ENCODE measurements around the gene OXSR1.

Gene OXSR1

DNA sequence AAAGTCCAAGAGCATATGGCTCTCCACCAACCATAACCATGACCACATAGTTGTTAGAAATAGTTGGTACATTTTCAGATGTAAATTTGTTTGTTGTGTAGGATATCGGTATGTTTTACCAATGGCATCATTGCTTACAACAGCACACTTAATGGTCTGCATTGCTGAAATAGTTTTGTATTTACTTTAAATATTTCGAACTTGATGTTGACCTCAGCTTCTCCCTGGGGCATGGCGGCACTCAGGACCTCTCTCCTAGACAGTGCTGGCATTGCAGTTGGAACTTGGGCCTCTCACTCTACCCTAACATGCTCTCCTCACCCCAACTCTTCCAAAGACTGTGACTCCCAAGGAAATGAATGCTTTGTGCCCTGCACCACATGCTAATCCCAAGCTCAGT is 105.3 kb downstream of the OXSR1 start:
- no peak for TF ChIP-seq POLR2A (IDR thresholded peaks at IDR 0.05; ENCODE audit: low read depth, low read length)
- no peak for TF ChIP-seq POU2F2 (IDR thresholded peaks at IDR 0.05; ENCODE audit: low read depth, low read length)
- TF ChIP-seq POLR2AphosphoS5 (IDR thresholded peaks at IDR 0.05; ENCODE audit: low read depth, low read length), result no peak
- TF ChIP-seq TAF1 (IDR thresholded peaks at IDR 0.05; ENCODE audit: low read depth, low read length), result no peak
- TF ChIP-seq PAX5 (IDR thresholded peaks at IDR 0.05; ENCODE audit: insufficient read depth, low read length, severe bottlenecking), result no peak
- DNase-seq (ENCODE audit: insufficient read length, low spot score), result no peak
- no peak for FAIRE-seq

DNA sequence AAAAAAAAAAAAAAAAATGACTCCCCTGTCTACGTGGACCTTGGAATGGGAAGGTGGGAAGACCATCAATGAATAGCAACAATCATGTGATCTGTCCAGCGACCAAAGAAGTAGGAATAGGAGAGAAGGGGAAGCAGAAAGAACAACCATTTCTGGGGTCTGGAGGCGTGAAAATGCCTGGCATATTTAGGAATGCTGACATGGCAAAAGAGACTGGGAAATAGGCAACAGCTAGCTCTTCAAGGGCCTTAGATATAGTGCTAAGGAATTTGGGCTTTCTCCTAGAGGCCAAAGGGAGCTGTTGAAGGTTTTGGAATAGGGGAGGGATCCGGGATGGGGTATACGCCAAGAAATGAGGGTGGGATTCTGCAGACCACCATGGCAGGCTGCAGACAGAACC is 106.2 kb downstream of the OXSR1 start:
- no peak for DNase-seq (ENCODE audit: insufficient read length, low spot score)
- no peak for TF ChIP-seq POLR2A (IDR thresholded peaks at IDR 0.05; ENCODE audit: low read depth, low read length)
- TF ChIP-seq TAF1 (IDR thresholded peaks at IDR 0.05; ENCODE audit: low read depth, low read length), result no peak
- TF ChIP-seq POLR2AphosphoS5 (IDR thresholded peaks at IDR 0.05; ENCODE audit: low read depth, low read length), result no peak
- TF ChIP-seq SPI1 (IDR thresholded peaks at IDR 0.05; ENCODE audit: low read depth, low read length), result no peak
- TF ChIP-seq POU2F2 (IDR thresholded peaks at IDR 0.05; ENCODE audit: low read depth, low read length), result no peak
- TF ChIP-seq PAX5 (IDR thresholded peaks at IDR 0.05; ENCODE audit: insufficient read depth, low read length, severe bottlenecking), result no peak
- no peak for FAIRE-seq

DNA sequence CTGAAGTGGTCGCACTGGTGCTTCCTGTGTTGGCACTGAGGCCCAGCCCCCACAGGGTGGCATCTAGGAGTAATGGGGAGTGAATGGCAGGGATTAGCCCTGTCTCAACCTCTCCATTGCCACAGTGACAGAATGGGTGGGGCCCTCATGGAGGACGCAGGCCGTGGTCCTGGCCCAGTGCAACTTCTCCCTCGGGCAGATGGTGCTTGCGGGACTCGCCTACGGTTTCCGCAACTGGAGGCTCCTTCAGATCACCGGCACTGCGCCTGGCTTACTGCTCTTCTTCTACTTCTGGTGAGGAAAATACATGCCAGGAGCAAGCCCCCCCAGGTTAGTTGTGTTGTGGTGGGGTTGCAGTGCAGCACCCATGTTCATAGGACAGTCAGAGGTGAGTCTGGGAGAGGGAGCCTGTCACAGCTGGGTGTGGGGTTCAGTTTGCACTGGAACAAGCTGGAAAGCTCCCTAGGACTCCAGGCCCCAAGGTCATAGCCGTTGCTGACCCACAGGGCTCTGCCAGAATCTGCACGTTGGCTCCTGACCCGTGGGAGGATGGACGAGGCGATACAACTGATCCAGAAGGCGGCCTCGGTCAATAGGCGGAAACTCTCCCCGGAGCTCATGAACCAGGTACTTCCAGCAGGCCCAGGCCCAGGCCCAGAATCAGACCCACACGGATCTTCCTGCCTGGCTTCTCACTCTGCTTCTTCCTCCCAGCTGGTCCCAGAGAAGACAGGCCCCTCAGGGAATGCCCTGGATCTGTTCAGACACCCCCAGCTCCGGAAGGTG is 109.7 kb downstream of the OXSR1 start:
- TF ChIP-seq SPI1 (IDR thresholded peaks at IDR 0.05; ENCODE audit: low read depth, low read length) (no peak), TAF1 (IDR thresholded peaks at IDR 0.05; ENCODE audit: low read depth, low read length) (no peak), POLR2AphosphoS5 (IDR thresholded peaks at IDR 0.05; ENCODE audit: low read depth, low read length) (no peak), POLR2A (IDR thresholded peaks at IDR 0.05; ENCODE audit: low read depth, low read length) (no peak), POU2F2 (IDR thresholded peaks at IDR 0.05; ENCODE audit: low read depth, low read length) (no peak), PAX5 (IDR thresholded peaks at IDR 0.05; ENCODE audit: insufficient read depth, low read length, severe bottlenecking) (no peak)
- no peak for FAIRE-seq
- no peak for DNase-seq (ENCODE audit: insufficient read length, low spot score)

DNA sequence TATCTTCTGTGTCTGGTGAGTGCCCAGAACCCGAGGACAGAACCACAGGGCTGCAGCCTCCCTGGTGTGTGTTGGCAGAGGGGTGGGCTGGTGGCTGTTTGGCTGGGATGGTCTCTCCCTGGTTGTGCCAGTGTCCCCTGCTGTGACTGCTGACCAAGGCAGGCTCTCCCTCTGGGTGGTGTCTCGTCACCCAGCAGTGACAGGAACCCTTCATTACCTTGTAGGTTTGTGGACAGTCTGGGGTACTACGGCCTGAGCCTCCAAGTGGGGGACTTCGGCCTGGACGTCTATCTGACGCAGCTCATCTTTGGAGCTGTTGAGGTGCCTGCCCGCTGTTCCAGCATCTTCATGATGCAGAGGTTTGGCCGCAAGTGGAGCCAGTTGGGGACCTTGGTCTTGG is 110.3 kb downstream of the OXSR1 start:
- DNase-seq (ENCODE audit: insufficient read length, low spot score) (no peak), FAIRE-seq (no peak)
- TF ChIP-seq POU2F2 (IDR thresholded peaks at IDR 0.05; ENCODE audit: low read depth, low read length), result no peak
- no peak for TF ChIP-seq POLR2A (IDR thresholded peaks at IDR 0.05; ENCODE audit: low read depth, low read length)
- no peak for TF ChIP-seq PAX5 (IDR thresholded peaks at IDR 0.05; ENCODE audit: insufficient read depth, low read length, severe bottlenecking)
- TF ChIP-seq TAF1 (IDR thresholded peaks at IDR 0.05; ENCODE audit: low read depth, low read length), result no peak
- TF ChIP-seq POLR2AphosphoS5 (IDR thresholded peaks at IDR 0.05; ENCODE audit: low read depth, low read length), result no peak
- no peak for TF ChIP-seq SPI1 (IDR thresholded peaks at IDR 0.05; ENCODE audit: low read depth, low read length)

DNA sequence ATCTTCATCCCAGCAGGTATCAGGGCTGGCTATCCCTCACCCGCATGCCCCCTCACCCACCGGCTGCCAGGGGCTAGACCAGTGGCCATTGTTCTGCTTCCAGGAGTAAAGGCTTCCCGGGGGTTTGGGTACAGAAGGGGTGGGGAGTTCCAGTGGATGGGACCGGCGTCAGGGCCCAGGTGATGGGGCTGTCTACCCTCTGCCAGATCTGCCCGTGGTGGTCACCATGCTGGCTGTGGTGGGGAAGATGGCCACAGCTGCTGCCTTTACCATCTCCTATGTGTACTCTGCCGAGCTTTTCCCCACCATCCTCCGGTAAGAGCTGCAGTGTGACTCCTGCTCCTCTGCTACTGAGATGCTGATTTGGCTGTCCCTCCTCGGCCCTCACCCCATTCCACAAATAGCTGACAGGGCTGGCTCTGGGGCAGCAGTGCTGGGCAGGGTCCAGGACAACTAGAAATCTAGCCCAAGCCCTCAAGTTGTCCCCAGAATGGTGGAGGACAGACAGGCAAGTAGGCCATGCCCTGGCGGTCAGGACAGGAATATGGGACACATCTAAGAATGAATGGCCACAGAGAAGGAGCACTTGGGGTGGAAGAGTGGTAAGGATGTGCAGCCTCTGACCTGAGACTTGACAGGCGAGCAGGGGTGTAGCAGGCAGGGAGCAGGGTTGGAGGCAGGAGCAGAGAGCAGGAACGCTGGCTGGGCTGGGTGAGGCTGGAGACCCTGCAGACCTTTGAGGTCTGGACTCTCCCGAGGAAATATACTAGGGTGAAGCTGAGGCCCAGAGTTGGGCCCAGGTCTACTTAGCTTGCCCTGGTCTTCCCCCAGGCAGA is 111.0 kb downstream of the OXSR1 start:
- FAIRE-seq, result no peak
- no peak for DNase-seq (ENCODE audit: insufficient read length, low spot score)
- TF ChIP-seq POU2F2 (IDR thresholded peaks at IDR 0.05; ENCODE audit: low read depth, low read length) (no peak), TAF1 (IDR thresholded peaks at IDR 0.05; ENCODE audit: low read depth, low read length) (no peak), POLR2A (IDR thresholded peaks at IDR 0.05; ENCODE audit: low read depth, low read length) (no peak), PAX5 (IDR thresholded peaks at IDR 0.05; ENCODE audit: insufficient read depth, low read length, severe bottlenecking) (no peak)

DNA sequence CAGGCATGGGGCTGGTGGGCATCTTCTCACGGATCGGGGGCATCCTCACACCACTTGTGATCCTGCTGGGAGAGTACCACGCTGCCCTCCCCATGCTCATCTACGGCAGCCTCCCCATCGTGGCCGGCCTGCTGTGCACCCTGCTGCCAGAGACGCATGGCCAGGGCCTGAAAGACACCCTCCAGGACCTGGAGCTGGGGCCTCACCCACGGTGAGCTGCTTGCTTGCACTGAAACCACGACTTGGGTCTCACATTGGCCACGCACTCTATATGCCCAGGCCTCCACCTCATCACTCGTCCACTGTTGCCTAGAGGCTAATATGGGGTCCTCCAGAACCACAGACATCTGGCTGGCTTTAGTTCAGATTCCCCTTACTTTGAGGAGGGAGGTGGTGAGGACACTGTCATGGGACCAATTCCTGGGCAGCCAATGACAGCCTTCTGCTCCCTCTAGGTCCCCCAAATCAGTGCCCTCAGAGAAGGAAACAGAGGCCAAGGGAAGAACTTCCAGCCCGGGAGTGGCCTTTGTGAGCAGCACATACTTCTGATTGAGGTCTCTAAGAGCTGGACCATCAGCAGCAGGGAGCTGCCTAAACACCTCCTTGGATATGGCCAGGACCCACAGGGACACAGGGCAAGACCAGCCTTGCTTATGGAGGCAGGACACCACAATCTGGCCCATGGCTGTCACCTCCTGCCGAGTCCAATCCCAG is 111.7 kb downstream of the OXSR1 start:
- no peak for FAIRE-seq
- DNase-seq (ENCODE audit: insufficient read length, low spot score), result no peak
- TF ChIP-seq POU2F2 (IDR thresholded peaks at IDR 0.05; ENCODE audit: low read depth, low read length) (no peak), TAF1 (IDR thresholded peaks at IDR 0.05; ENCODE audit: low read depth, low read length) (no peak), SPI1 (IDR thresholded peaks at IDR 0.05; ENCODE audit: low read depth, low read length) (no peak), POLR2AphosphoS5 (IDR thresholded peaks at IDR 0.05; ENCODE audit: low read depth, low read length) (no peak), POLR2A (IDR thresholded peaks at IDR 0.05; ENCODE audit: low read depth, low read length) (no peak), PAX5 (IDR thresholded peaks at IDR 0.05; ENCODE audit: insufficient read depth, low read length, severe bottlenecking) (no peak)

DNA sequence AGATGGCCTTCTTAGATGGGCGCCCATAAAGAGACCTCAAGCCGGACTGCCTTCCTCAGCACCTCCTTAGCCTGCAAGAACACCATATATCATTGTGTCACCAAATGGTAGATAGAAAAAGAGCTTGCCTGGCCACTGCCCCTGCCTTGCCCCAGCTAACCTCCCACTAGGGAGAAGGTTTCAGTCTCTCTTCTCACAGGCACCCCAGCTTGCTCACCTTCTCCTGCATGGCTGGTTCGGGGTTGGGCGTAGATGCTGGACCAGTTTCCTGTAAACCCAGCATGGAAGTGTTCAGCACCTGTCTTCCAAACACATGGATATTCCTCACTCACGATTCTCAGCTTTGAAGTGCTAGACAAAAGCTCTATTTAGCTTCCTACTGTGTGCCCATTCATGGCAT is 113.5 kb downstream of the OXSR1 start:
- TF ChIP-seq POLR2A (IDR thresholded peaks at IDR 0.05; ENCODE audit: low read depth, low read length) (no peak), POU2F2 (IDR thresholded peaks at IDR 0.05; ENCODE audit: low read depth, low read length) (no peak), TAF1 (IDR thresholded peaks at IDR 0.05; ENCODE audit: low read depth, low read length) (no peak), POLR2AphosphoS5 (IDR thresholded peaks at IDR 0.05; ENCODE audit: low read depth, low read length) (no peak), SPI1 (IDR thresholded peaks at IDR 0.05; ENCODE audit: low read depth, low read length) (no peak), PAX5 (IDR thresholded peaks at IDR 0.05; ENCODE audit: insufficient read depth, low read length, severe bottlenecking) (no peak)
- DNase-seq (ENCODE audit: insufficient read length, low spot score), result no peak
- no peak for FAIRE-seq

DNA sequence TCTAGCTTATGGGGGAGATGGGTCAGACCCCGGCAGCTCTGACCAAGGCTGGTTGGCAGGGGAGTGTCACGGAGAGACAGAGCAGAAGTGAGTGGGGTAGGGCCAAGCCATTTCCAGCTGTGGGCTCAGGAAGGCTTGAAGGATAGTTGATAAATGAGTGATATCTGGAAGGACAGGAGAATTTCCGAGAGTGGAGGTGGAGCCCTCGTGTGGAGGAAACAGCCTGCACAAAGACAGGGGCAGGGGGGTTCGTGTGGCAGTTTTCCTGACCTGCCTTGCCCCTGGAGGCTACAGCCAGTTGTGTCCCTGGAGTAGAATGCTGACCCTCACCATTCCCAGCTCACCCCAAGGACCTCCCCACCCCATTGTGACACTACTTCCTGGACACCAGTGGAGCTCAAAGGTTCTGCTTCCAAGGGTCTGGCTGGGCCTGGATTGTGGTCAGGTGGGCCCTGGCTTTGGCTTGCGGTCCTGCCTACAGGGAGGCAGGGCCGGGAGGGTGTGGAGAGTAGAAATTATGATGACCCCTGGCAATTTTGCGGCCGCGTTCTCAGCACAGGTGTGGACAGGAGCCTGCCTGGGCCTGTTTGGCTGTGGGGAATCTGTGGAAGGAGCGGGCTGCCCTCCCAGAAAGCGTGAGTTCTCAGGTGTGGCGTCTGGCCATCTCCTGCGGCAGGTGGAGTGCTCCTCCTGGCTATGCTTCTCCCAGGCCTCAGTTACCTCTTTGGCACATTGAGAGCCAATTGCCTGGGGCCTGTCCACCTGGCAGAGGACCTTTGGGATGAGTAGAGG is 116.8 kb downstream of the OXSR1 start, which contains the start of gene SLC22A14:
TSS of gene SLC22A14 (plus strand) at position 400 of the 792 bp plus-strand sequence. CDS start 23,733 bp downstream, outside the sequence.
- no peak for DNase-seq (ENCODE audit: insufficient read length, low spot score)
- TF ChIP-seq POLR2A (IDR thresholded peaks at IDR 0.05; ENCODE audit: low read depth, low read length), result no peak
- TF ChIP-seq POLR2AphosphoS5 (IDR thresholded peaks at IDR 0.05; ENCODE audit: low read depth, low read length), result no peak
- TF ChIP-seq POU2F2 (IDR thresholded peaks at IDR 0.05; ENCODE audit: low read depth, low read length), result no peak
- TF ChIP-seq SPI1 (IDR thresholded peaks at IDR 0.05; ENCODE audit: low read depth, low read length), result no peak
- TF ChIP-seq TAF1 (IDR thresholded peaks at IDR 0.05; ENCODE audit: low read depth, low read length), result no peak
- no peak for TF ChIP-seq PAX5 (IDR thresholded peaks at IDR 0.05; ENCODE audit: insufficient read depth, low read length, severe bottlenecking)
- FAIRE-seq, result no peak

Measured in GM12891 (cell line).